Adrenal gland (tissue), 12 donors: ENCODE measurements around the gene LAMC2. TPM values are rescaled to one million over a fixed set of nuclear protein-coding genes. Genes with fewer than 3 reads are reported as not detected.

Experiments
- DNase-seq, 7 donors: peaks; one replicate each; pipeline ENCODE4 v3.0.0-alpha.2; 2019 to 2020
- H3K27ac ChIP-seq, 5 donors: fragments of 200-600 bp; sonication (generic) in 4 of 5; 1 replicate in 3 of 5; 2 replicates in 2 of 5; pipeline versions ENCODE4 v1.5.1 to v1.8.0; 2016 to 2020; ENCODE audit warnings: mild to moderate bottlenecking in 1 of 5
- H3K27me3 ChIP-seq: fragments of 200-600 bp; 2 replicates; pipeline ENCODE4 v1.8.0; 2021
- H3K36me3 ChIP-seq, 2 donors: fragments of 200-600 bp; replicated peaks in 1 of 2; 1 replicate in 1 of 2; 2 replicates in 1 of 2; pipeline versions ENCODE4 v1.5.1 to v1.8.0; 2018 to 2022
- H3K4me1 ChIP-seq, 2 donors: fragments of 200-600 bp; replicated peaks in 1 of 2; 1 replicate in 1 of 2; 2 replicates in 1 of 2; pipeline versions ENCODE4 v1.5.1 to v1.8.0; 2018 to 2021
- H3K4me3 ChIP-seq, 4 donors: fragments of 200-600 bp; sonication (generic) in 3 of 4; one replicate each; pipeline ENCODE4 v1.5.1; 2016 to 2018
- H3K9me3 ChIP-seq, 3 donors: fragments of 200-600 bp; sonication (generic) in 1 of 3; replicated peaks in 1 of 3; 1 replicate in 2 of 3; 2 replicates in 1 of 3; pipeline versions ENCODE4 v1.5.1 to v1.8.0; 2016 to 2021
- POLR2A ChIP-seq, 2 donors: fragments of 450-650 bp; IDR thresholded peaks; one replicate each; pipeline ENCODE4 v1.6.1; 2017; ENCODE audit warnings: antibody characterized with exemption in 2 of 2, mild to moderate bottlenecking in 2 of 2, moderate library complexity in 1 of 2
- WGBS, 4 donors: extraction: QIAGEN DNeasy Blood & Tissue Kit in 2 of 4; methylation state at CpG; one replicate each; pipeline versions ENCODE4 v1.1.5 to v1.1.7; 2013 to 2017; 5-methylcytosine and 5-hydroxymethylcytosine counted together
- intact Hi-C, 2 donors: fragments of 100-400 bp; cut with DNase I; formaldehyde crosslinking; loops; one replicate each; pipeline versions ENCODE4 v1.14.1 to v1.15.0; 2022 to 2023
- polyA plus RNA-seq, 3 donors: library from polyadenylated mRNA; stranded (reverse); fragments of 200-250 nt in 2 of 3; fragments of 350-450 nt in 1 of 3; fragmentation: Illumina TruSeq in 1 of 3; extraction: RNeasy Lipid Tissue Mini Kit (QIAGEN cat#74804) in 1 of 3; gene quantifications; one replicate each; pipeline ENCODE4 v1.2.3, GENCODE V29; 2013 to 2014
- total RNA-seq, 9 donors: library from RNA; depleted of rRNA in 4 of 9; stranded (reverse); fragments of >200 nt in 4 of 9; fragments of 120-200 nt in 1 of 9; fragmentation: NEBNext Ultra II Directional in 1 of 9; extraction: Animal tissue kit (Norgen Biotek cat#: 25700) in 1 of 9; gene quantifications; one replicate each; pipeline versions ENCODE4 v1.1.0 to v1.2.4, GENCODE V29; 2013 to 2023
- TF ChIP-seq, protein P1 (sequence below), 6 experiments: fragments of 450-650 bp in 4 of 6; fragments of 200-600 bp in 2 of 6; sonication (generic) in 1 of 6; IDR thresholded peaks; 1 replicate in 5 of 6; 2 replicates in 1 of 6; pipeline versions ENCODE4 v1.5.1 to v1.8.0; 2016 to 2021; ENCODE audit warnings: antibody characterized with exemption in 6 of 6, mild to moderate bottlenecking in 2 of 6, moderate library complexity in 1 of 6
- donor health status: healthy with polysubstance abuse.
- donor health status: Bipolar disorder and iron deficiency.
- donor health status: DM: yes; HTN: yes; CAD: no.
- donor health status: DM: no; HTN: no; CAD: no.
- donor health status: DM: no; HTN: no; CAD: no.
- donor health status: DM: yes; HTN: yes; CAD: no.

The LAMC2 gene
- total and polyA plus RNA-seq, 12 donors: 0.04 to 1.4 (median 0.16) TPM; not detected in 1

DNA sequence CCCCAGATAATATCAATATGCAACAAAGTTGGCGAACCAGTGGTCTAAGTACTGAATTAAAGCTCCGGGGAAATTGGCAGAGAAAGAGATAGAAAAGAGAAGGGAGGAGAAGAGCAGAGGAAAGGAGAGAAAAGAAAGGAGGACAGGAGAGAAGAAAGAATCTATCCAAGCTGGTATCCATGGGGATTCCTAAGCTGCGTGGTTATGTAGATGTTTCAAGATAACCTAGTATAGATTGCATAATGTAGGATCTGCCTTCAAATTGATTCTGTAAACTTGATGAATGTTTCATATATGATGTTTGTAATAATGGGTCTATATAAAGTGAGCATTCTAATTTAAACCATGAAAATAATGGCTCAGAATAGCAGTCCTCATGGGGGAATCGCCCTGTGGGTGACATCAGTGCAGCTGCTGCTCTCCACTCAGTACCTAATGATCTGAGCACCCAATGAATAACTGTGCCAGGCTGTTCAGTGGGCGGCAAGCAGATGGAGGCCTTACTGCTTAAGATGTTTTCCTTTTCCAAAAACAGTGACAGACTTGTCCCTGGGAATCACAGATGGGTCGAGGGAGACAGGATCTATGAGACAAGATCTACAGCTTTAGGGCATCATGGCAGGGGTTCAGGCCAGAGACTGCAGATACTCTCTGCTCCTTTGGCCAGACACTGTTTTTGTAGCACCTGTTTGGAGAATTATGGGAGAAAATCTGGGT, 78.0 kb downstream of the LAMC2 start:
- WGBS, 4 donors: 57 to 73% (median 69%) methylated on average over 6 of the region's 6 CpGs
- H3K4me3 ChIP-seq: no peak overlapping the region

GRCh38 chr1:183267646-183268431, 81.8 kb downstream of the LAMC2 start:
- TF ChIP-seq, protein P1, sequence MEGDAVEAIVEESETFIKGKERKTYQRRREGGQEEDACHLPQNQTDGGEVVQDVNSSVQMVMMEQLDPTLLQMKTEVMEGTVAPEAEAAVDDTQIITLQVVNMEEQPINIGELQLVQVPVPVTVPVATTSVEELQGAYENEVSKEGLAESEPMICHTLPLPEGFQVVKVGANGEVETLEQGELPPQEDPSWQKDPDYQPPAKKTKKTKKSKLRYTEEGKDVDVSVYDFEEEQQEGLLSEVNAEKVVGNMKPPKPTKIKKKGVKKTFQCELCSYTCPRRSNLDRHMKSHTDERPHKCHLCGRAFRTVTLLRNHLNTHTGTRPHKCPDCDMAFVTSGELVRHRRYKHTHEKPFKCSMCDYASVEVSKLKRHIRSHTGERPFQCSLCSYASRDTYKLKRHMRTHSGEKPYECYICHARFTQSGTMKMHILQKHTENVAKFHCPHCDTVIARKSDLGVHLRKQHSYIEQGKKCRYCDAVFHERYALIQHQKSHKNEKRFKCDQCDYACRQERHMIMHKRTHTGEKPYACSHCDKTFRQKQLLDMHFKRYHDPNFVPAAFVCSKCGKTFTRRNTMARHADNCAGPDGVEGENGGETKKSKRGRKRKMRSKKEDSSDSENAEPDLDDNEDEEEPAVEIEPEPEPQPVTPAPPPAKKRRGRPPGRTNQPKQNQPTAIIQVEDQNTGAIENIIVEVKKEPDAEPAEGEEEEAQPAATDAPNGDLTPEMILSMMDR (IDR thresholded peaks at IDR 0.05): no peak
- no peak for TF ChIP-seq POLR2A (IDR thresholded peaks at IDR 0.05)
- peak overlapping the region in 1 of 5 donors; percentile 77 for H3K27ac ChIP-seq
- intact Hi-C loops: no loop called here
- H3K4me1 ChIP-seq: no peaks in the 10 kb centered on the region
- DNase-seq: peak in 1 of 7 donors; percentile 50
- H3K4me3 ChIP-seq: no peak overlapping the region
- H3K9me3 ChIP-seq: no peaks in the 10 kb centered on the region
- peaks cover 2% of the 10 kb centered on the region for H3K27me3 ChIP-seq
- no peaks in the 10 kb centered on the region for H3K36me3 ChIP-seq
- 31 to 63% (median 59%) methylated on average over 3 to 7 of the region's 7 CpGs for WGBS, 4 donors

More for the DNA sequence above, 78.0 kb downstream of the LAMC2 start:
- peaks cover 4% of the 10 kb centered on the region for H3K27me3 ChIP-seq
- no peaks in the 10 kb centered on the region for H3K9me3 ChIP-seq
- TF ChIP-seq, protein P1 (IDR thresholded peaks at IDR 0.05): no peak
- no peak for TF ChIP-seq POLR2A (IDR thresholded peaks at IDR 0.05)
- no peaks in the 10 kb centered on the region for H3K4me1 ChIP-seq
- no peak overlapping the region for H3K27ac ChIP-seq
- H3K36me3 ChIP-seq: no peaks in the 10 kb centered on the region
- intact Hi-C loops: no loop called here
- no peak for DNase-seq

DNA sequence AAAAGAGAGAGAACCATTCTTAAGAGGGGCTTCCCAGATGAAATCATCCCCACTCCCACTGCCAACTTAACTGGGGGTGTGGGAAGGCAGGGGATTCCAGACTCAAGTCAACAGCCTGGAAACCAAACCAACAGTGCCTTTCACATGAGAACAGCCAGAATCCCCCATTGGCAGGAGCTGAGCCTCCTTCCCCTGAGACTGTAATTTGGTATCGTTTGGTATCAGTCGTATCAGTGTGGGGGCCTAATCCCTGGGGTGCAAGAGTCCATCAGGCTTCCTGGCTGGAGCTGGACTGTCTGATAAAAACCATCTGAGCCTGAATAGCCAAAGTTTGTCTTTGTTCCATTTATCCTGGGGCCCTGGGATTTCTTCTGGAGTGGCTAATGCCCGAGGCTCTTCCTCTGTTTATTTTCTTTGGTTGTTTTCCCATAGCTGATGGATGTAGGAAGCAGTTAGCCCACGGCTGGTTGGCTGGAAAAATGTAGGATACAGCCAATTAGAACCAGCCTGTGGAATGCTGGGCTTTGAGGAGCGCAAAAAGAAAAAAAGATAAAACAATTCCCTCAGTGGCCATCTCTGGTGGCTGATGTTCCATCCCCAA, 84.6 kb downstream of the LAMC2 start:
- 47 to 57% (median 56%) methylated on average over 5 of the region's 5 CpGs for WGBS, 4 donors
- Histone ChIP-seq H3K4me1 (no peaks in the 10 kb centered on the region), H3K36me3 (no peaks in the 10 kb centered on the region), H3K4me3 (no peak overlapping the region), H3K9me3 (no peaks in the 10 kb centered on the region), H3K27me3 (no peaks in the 10 kb centered on the region), H3K27ac (peak overlapping the region in 1 of 5 donors; percentile 52)
- no peak for DNase-seq
- intact Hi-C loops: no loop called here
- TF ChIP-seq, protein P1 (IDR thresholded peaks at IDR 0.05): no peak
- TF ChIP-seq POLR2A (IDR thresholded peaks at IDR 0.05): no peak

- WGBS, 4 donors: 68 to 88% (median 76%) methylated on average over 4 of the region's 4 CpGs
- Histone ChIP-seq H3K4me3 (no peak overlapping the region), H3K27ac (peak overlapping the region in 1 of 5 donors; percentile 63), H3K9me3 (no peaks in the 10 kb centered on the region), H3K36me3 (no peaks in the 10 kb centered on the region), H3K27me3 (no peaks in the 10 kb centered on the region), H3K4me1 (no peaks in the 10 kb centered on the region)
- TF ChIP-seq, protein P1 (IDR thresholded peaks at IDR 0.05): no peak
- TF ChIP-seq POLR2A (IDR thresholded peaks at IDR 0.05): no peak
- no peak for DNase-seq
- intact Hi-C loops: no loop called here
These were observed 86.4 kb downstream of the LAMC2 start for GRCh38 chr1:183272390-183272848.
